Stimulated activated CD4-positive, alpha-beta T cell treated with anti-CD3 and anti-CD28 coated beads, Interleukin-15, amount 100 ng/mL, for 48 hours (primary cell): Measurements from ENCODE around the gene PTPRR.

Source experiments
- DNase-seq, 2 donors: peaks; one replicate each; pipeline ENCODE4 v3.0.0-alpha.2; 2020; ENCODE audit warnings: low read depth in 2 of 2

The PTPRR gene

GRCh38 chr12:70910666-70911065 is 9.9 kb downstream of the PTPRR start:
- no peak for DNase-seq

GRCh38 chr12:70908978-70909377 is 11.6 kb downstream of the PTPRR start:
- no peak for DNase-seq

GRCh38 chr12:70907412-70907811 is 13.1 kb downstream of the PTPRR start:
- DNase-seq: no peak

GRCh38 chr12:70895956-70896355 is 24.6 kb downstream of the PTPRR start:
- DNase-seq: no peak

GRCh38 chr12:70892593-70892992 is 27.9 kb downstream of the PTPRR start:
- DNase-seq: no peak

GRCh38 chr12:70890895-70891832 is 29.4 kb downstream of the PTPRR start:
- DNase-seq: no peak

- DNase-seq: no peak
Measured at GRCh38 chr12:70885956-70886355, 34.6 kb downstream of the PTPRR start.

- no peak for DNase-seq
Measured at GRCh38 chr12:70883855-70884254, 36.7 kb downstream of the PTPRR start.

- DNase-seq: no peak
Measured at GRCh38 chr12:70880744-70881143, 39.8 kb downstream of the PTPRR start.

GRCh38 chr12:70876952-70877351 is 43.6 kb downstream of the PTPRR start:
- no peak for DNase-seq

GRCh38 chr12:70875628-70876027 is 44.9 kb downstream of the PTPRR start:
- no peak for DNase-seq

- DNase-seq: no peak
Measured at GRCh38 chr12:70854881-70855568, 65.5 kb downstream of the PTPRR start.

- DNase-seq: no peak
Measured at GRCh38 chr12:70854138-70854537, 66.4 kb downstream of the PTPRR start.

- no peak for DNase-seq
Measured at GRCh38 chr12:70853326-70853725, 67.2 kb downstream of the PTPRR start.

GRCh38 chr12:70852416-70853150 is 68.0 kb downstream of the PTPRR start:
- DNase-seq: no peak

GRCh38 chr12:70849265-70849960 is 71.1 kb downstream of the PTPRR start:
- DNase-seq: no peak

GRCh38 chr12:70847871-70848270 is 72.7 kb downstream of the PTPRR start:
- no peak for DNase-seq

GRCh38 chr12:70845268-70845667 is 75.3 kb downstream of the PTPRR start:
- DNase-seq: no peak

- no peak for DNase-seq
Measured at GRCh38 chr12:70843363-70843762, 77.2 kb downstream of the PTPRR start.

GRCh38 chr12:70842942-70843341 is 77.6 kb downstream of the PTPRR start:
- no peak for DNase-seq

- no peak for DNase-seq
Measured at GRCh38 chr12:70842136-70842535, 78.4 kb downstream of the PTPRR start.
